Measurements from ENCODE around the gene SFMBT2. TPM values are rescaled to one million over a fixed set of nuclear protein-coding genes. Genes with fewer than 3 reads are reported as not detected.

The SFMBT2 gene
- total RNA-seq, 1 donor from 2014 or later, result 11.0 TPM

- no peak overlapping the region for H3K27ac ChIP-seq (replicated peaks)
- no peaks in the 10 kb centered on the region for H3K9me3 ChIP-seq (replicated peaks)
- no peak for DNase-seq
- H3K4me1 ChIP-seq, result no peaks in the 10 kb centered on the region
- no peak overlapping the region for H3K4me3 ChIP-seq
- H3K36me3 ChIP-seq, result no peaks in the 10 kb centered on the region
- peaks cover 56% of the 10 kb centered on the region for H3K27me3 ChIP-seq (ENCODE audit: low read depth)
- intact Hi-C loops (cut with micrococcal nuclease), result no loop called here
- no peak for TF ChIP-seq CTCF (IDR thresholded peaks at IDR 0.05; ENCODE audit: borderline replicate concordance)
Observed at GRCh38 chr10:7424315-7424714, 13.5 kb upstream of the SFMBT2 start.

- H3K9me3 ChIP-seq (replicated peaks), result no peaks in the 10 kb centered on the region
- peaks cover 64% of the 10 kb centered on the region for H3K27me3 ChIP-seq (ENCODE audit: low read depth)
- TF ChIP-seq CTCF (IDR thresholded peaks at IDR 0.05; ENCODE audit: borderline replicate concordance), result no peak
- H3K36me3 ChIP-seq, result no peaks in the 10 kb centered on the region
- no peak for DNase-seq
- intact Hi-C loops (cut with micrococcal nuclease), result no loop called here
- no peaks in the 10 kb centered on the region for H3K4me1 ChIP-seq
- no peak overlapping the region for H3K4me3 ChIP-seq
- no peak overlapping the region for H3K27ac ChIP-seq (replicated peaks)
Observed at GRCh38 chr10:7423521-7423920, 12.7 kb upstream of the SFMBT2 start.

GRCh38 chr10:7421526-7421925, 10.7 kb upstream of the SFMBT2 start:
- TF ChIP-seq CTCF (IDR thresholded peaks at IDR 0.05; ENCODE audit: borderline replicate concordance), result no peak
- Histone ChIP-seq H3K9me3 (replicated peaks) (no peaks in the 10 kb centered on the region), H3K36me3 (no peaks in the 10 kb centered on the region), H3K27me3 (ENCODE audit: low read depth) (peaks cover 63% of the 10 kb centered on the region), H3K4me3 (no peak overlapping the region), H3K4me1 (no peaks in the 10 kb centered on the region), H3K27ac (replicated peaks) (no peak overlapping the region)
- intact Hi-C loops (cut with micrococcal nuclease), result no loop called here
- no peak for DNase-seq

GRCh38 chr10:7419998-7420397, 9.2 kb upstream of the SFMBT2 start:
- H3K4me1 ChIP-seq, result no peaks in the 10 kb centered on the region
- H3K9me3 ChIP-seq (replicated peaks), result no peaks in the 10 kb centered on the region
- intact Hi-C loops (cut with micrococcal nuclease), result loop anchor here (5.0 to 10.0 kb wide), 3 partner anchors 298 to 755 kb away; no protein-coding TSS in a partner anchor
- no peaks in the 10 kb centered on the region for H3K36me3 ChIP-seq
- no peak for TF ChIP-seq CTCF (IDR thresholded peaks at IDR 0.05; ENCODE audit: borderline replicate concordance)
- H3K4me3 ChIP-seq, result no peak overlapping the region
- H3K27me3 ChIP-seq (ENCODE audit: low read depth), result peaks cover 57% of the 10 kb centered on the region
- no peak overlapping the region for H3K27ac ChIP-seq (replicated peaks)
- DNase-seq, result no peak

GRCh38 chr10:7417807-7418206, 7.0 kb upstream of the SFMBT2 start:
- no peaks in the 10 kb centered on the region for H3K36me3 ChIP-seq
- no peaks in the 10 kb centered on the region for H3K9me3 ChIP-seq (replicated peaks)
- H3K4me1 ChIP-seq, result peaks cover 4% of the 10 kb centered on the region
- no peak for DNase-seq
- H3K27ac ChIP-seq (replicated peaks), result no peak overlapping the region
- H3K27me3 ChIP-seq (ENCODE audit: low read depth), result peaks cover 35% of the 10 kb centered on the region
- TF ChIP-seq CTCF (IDR thresholded peaks at IDR 0.05; ENCODE audit: borderline replicate concordance), result no peak
- intact Hi-C loops (cut with micrococcal nuclease), result loop anchor here (5.0 to 10.0 kb wide), 3 partner anchors 296 to 753 kb away; no protein-coding TSS in a partner anchor
- no peak overlapping the region for H3K4me3 ChIP-seq

All from left ventricle myocardium inferior (tissue), 1 donor.